K562 (cell line): ENCODE measurements around the gene TECPR2. TPM values are rescaled to one million over a fixed set of nuclear protein-coding genes. Genes with fewer than 3 reads are reported as not detected.

Experiments used
- ATAC-seq: fragments of 200-7000 bp; cut with Tn5 transposase; 3 replicates; pipeline ENCODE4 v1.9.1; 2020; ENCODE audit warnings: moderate library complexity
- BruUV-seq: library from RNA; stranded (reverse); fragments of 400-500 nt; replicated peaks from 2 replicates; lab custom pipeline; 2021; lab: Mats Ljungman, UMichigan
- CTCF ChIA-PET: fragments of 300-600 bp; formaldehyde crosslinking; extraction: SDS; loops from one replicate; lab custom pipeline; 2021; ENCODE audit warnings: low intra/inter-chr PET ratio; lab: Yijun Ruan, JAX
- POLR2A ChIA-PET: fragments of 300-600, 350-650 bp; sonication (Branson Sonifier 250); formaldehyde crosslinking; extraction: SDS; loops from one replicate; lab custom pipeline; 2021; ENCODE audit warnings: antibody characterized with exemption, inconsistent platforms; lab: Yijun Ruan, JAX
- DNase-seq, 4 experiments: peaks; one replicate each; pipeline versions ENCODE4 v3.0.0 to v3.0.0-alpha.2; 2011 to 2018; ENCODE audit warnings: low spot score in 3 of 4, mixed read lengths in 3 of 4; ENCODE audit errors: extremely low read depth in 1 of 4
- FAIRE-seq: peaks from 2 replicates; lab custom pipeline; 2011; peaks lifted over from hg19 to GRCh38; lab: Jason Lieb, UNC
- H2AFZ ChIP-seq: 2 replicates; pipeline ENCODE4 v1.6.0; 2011; ENCODE audit warnings: low read depth, low read length, control low read depth, inconsistent platforms
- H3K27ac ChIP-seq: fragments of 200-600 bp; 3 replicates; pipeline ENCODE4 v1.8.0; 2011; ENCODE audit warnings: low read depth, mild to moderate bottlenecking, control low read depth, inconsistent platforms, low read length, moderate library complexity, mixed read lengths; ENCODE audit errors: extremely low read depth
- H3K27me3 ChIP-seq, 2 experiments: fragments of 300-600 bp in 1 of 2; 2 replicates in 1 of 2; 3 replicates in 1 of 2; pipeline versions ENCODE4 v1.6.0 to v1.8.0; 2011; ENCODE audit warnings: inconsistent platforms in 2 of 2, low read length in 2 of 2, mild to moderate bottlenecking in 1 of 2, mixed read lengths in 1 of 2, moderate library complexity in 1 of 2; ENCODE audit not compliant: control insufficient read depth in 2 of 2, insufficient read depth in 2 of 2
- H3K36me3 ChIP-seq: fragments of 300-600 bp; 3 replicates; pipeline ENCODE4 v1.8.0; 2011; ENCODE audit warnings: mild to moderate bottlenecking, low read length, inconsistent platforms; ENCODE audit not compliant: control insufficient read depth, insufficient read depth
- H3K4me1 ChIP-seq, 2 experiments: fragments of 200-600 bp in 1 of 2; replicated peaks in 1 of 2; 2 replicates in 1 of 2; 3 replicates in 1 of 2; pipeline versions ENCODE4 v1.5.1 to v1.8.0; 2011; ENCODE audit warnings: inconsistent platforms in 2 of 2, low read length in 2 of 2, mild to moderate bottlenecking in 1 of 2, mixed read lengths in 1 of 2, moderate library complexity in 1 of 2; ENCODE audit not compliant: control insufficient read depth in 2 of 2, insufficient read depth in 2 of 2
- H3K4me2 ChIP-seq: 2 replicates; pipeline ENCODE4 v1.6.1; 2011; ENCODE audit warnings: low read length, control low read depth, inconsistent platforms, mixed read lengths; ENCODE audit not compliant: insufficient read depth
- H3K4me3 ChIP-seq: fragments of 200-600 bp; sonication (generic), shearing (Covaris generic); 2 replicates; pipeline ENCODE4 v1.5.1; 2016; ENCODE audit warnings: control low read depth, inconsistent platforms
- H3K79me2 ChIP-seq: fragments of 200-600 bp; 3 replicates; pipeline ENCODE4 v1.8.0; 2011; ENCODE audit warnings: low read length, inconsistent platforms; ENCODE audit not compliant: control insufficient read depth, insufficient read depth
- H3K9ac ChIP-seq, 2 experiments: 2 replicates each; pipeline versions ENCODE4 v1.6.0 to v1.6.1; 2011; ENCODE audit warnings: low read depth in 2 of 2, low read length in 2 of 2, control low read depth in 1 of 2, inconsistent platforms in 1 of 2, mild to moderate bottlenecking in 1 of 2, mixed read lengths in 1 of 2; ENCODE audit not compliant: insufficient read depth in 1 of 2
- H3K9me1 ChIP-seq: one replicate; pipeline ENCODE4 v1.6.0; 2011; ENCODE audit warnings: inconsistent platforms, mild to moderate bottlenecking, low read length, moderate library complexity; ENCODE audit not compliant: control insufficient read depth, insufficient read depth
- H3K9me3 ChIP-seq: replicated peaks from 2 replicates; pipeline ENCODE4 v1.5.1; 2011; ENCODE audit warnings: low read depth, low read length, inconsistent platforms; ENCODE audit not compliant: control insufficient read depth, insufficient read depth
- H4K20me1 ChIP-seq: replicated peaks from 2 replicates; pipeline ENCODE4 v1.6.1; 2011; ENCODE audit warnings: low read length, inconsistent platforms, mixed read lengths; ENCODE audit not compliant: control insufficient read depth, insufficient read depth
- ATF7 ChIP-seq: fragments of 450-650 bp; IDR thresholded peaks from 2 replicates; pipeline ENCODE4 v1.7.1; 2014; ENCODE audit warnings: mild to moderate bottlenecking, moderate library complexity
- BMI1 ChIP-seq: fragments of 150-350 bp; IDR thresholded peaks from 2 replicates; pipeline ENCODE4 v1.6.1; 2014; ENCODE audit warnings: low read length
- CAMTA2 ChIP-seq: fragments of 250-450 bp; sonication (Bioruptor Pico); conservative IDR thresholded peaks from 2 replicates; pipeline ENCODE4 v1.5.1; 2022
- COPS2 ChIP-seq: fragments of 450-650 bp; conservative IDR thresholded peaks from 2 replicates; pipeline ENCODE4 v1.6.1; 2016; ENCODE audit warnings: mild to moderate bottlenecking, moderate library complexity
- JUND ChIP-seq, 2 experiments: IDR thresholded peaks; 2 replicates in 1 of 2; 3 replicates in 1 of 2; pipeline ENCODE4 v1.6.1; 2011; ENCODE audit warnings: borderline replicate concordance in 2 of 2, low read depth in 2 of 2, low read length in 2 of 2, improper control_type of control experiment in 1 of 2, missing biosample characterization in 1 of 2, missing genetic modification characterization in 1 of 2, missing genetic modification reagents in 1 of 2
- LARP7 ChIP-seq: fragments of 450-650 bp; IDR thresholded peaks from 2 replicates; pipeline ENCODE4 v1.6.1; 2016
- MXD1 ChIP-seq: fragments of 250-450 bp; sonication (Bioruptor Pico); IDR thresholded peaks from 2 replicates; pipeline ENCODE4 v1.8.0; 2021; ENCODE audit warnings: borderline replicate concordance, mild to moderate bottlenecking, moderate library complexity; ENCODE audit not compliant: poor library complexity, severe bottlenecking
- TFAP4 ChIP-seq: sonication (generic); formaldehyde crosslinking; IDR thresholded peaks from 2 replicates; pipeline ENCODE4 v1.8.0; 2022; ENCODE audit warnings: missing genetic modification reagents, mild to moderate bottlenecking, moderate library complexity, borderline replicate concordance
- ZBTB1 ChIP-seq: sonication (generic); formaldehyde crosslinking; IDR thresholded peaks from 2 replicates; pipeline ENCODE4 v1.8.1; 2023; ENCODE audit warnings: missing genetic modification reagents, low read depth, mild to moderate bottlenecking, borderline replicate concordance
- ZBTB5 ChIP-seq: fragments of 450-650 bp; IDR thresholded peaks from 2 replicates; pipeline ENCODE4 v1.6.1; 2017; ENCODE audit warnings: antibody characterized with exemption
- ZEB2 ChIP-seq: fragments of 450-650 bp; IDR thresholded peaks from 2 replicates; pipeline ENCODE4 v1.6.1; 2016
- ZFP91 ChIP-seq: sonication (generic); formaldehyde crosslinking; IDR thresholded peaks from 2 replicates; pipeline ENCODE4 v1.8.0; 2022; ENCODE audit warnings: mild to moderate bottlenecking, missing genetic modification reagents
- ZKSCAN8 ChIP-seq: fragments of 200-800 bp; sonication (Bioruptor generic); IDR thresholded peaks from 2 replicates; pipeline ENCODE4 v1.6.1; 2016; ENCODE audit warnings: missing genetic modification characterization, missing compliant biosample characterization
- ZNF518B ChIP-seq: fragments of 250-450 bp; sonication (Bioruptor Pico); IDR thresholded peaks from 2 replicates; pipeline ENCODE4 v1.5.0; 2021; ENCODE audit warnings: mild to moderate bottlenecking, moderate library complexity
- WGBS: fragments of 100-300 bp; shearing (Covaris generic); methylation state at CpG from one replicate; pipeline ENCODE4 v1.1.6; 2016; ENCODE audit warnings: low coverage, mixed read lengths; ENCODE audit not compliant: insufficient coverage; ENCODE audit errors: missing lambda C conversion rate; 5-methylcytosine and 5-hydroxymethylcytosine counted together
- in situ Hi-C: fragments of 300-500 bp; cut with MboI; formaldehyde crosslinking; loops from 4 replicates; pipeline ENCODE4 v1.15.0; 2018; ENCODE audit warnings: inconsistent platforms, mixed read lengths
- intact Hi-C: fragments of 100-400 bp; cut with micrococcal nuclease; formaldehyde crosslinking; loops from 2 replicates; pipeline ENCODE4 v1.14.2; 2022
- polyA plus RNA-seq, 8 experiments: library from polyadenylated mRNA; depleted of rRNA in 4 of 8; stranded (reverse) in 5 of 8; unstranded in 3 of 8; fragments of >200 nt; fragmentation: Nextera tagmentation in 2 of 8; fragmentation: Illumina TruSeq in 1 of 8; extraction: Ambion mirVana in 2 of 8; extraction: Trizol in 1 of 8; gene quantifications; 2 replicates each; pipeline versions ENCODE4 v1.2.1 to v1.2.3, GENCODE V29; 2011 to 2014; ENCODE audit warnings: inconsistent platforms in 1 of 8, missing spikeins in 1 of 8
- total RNA-seq, 7 experiments: library from RNA; depleted of rRNA in 6 of 7; stranded (reverse); fragments of >200 nt in 6 of 7; fragmentation: Illumina TruSeq in 2 of 7; extraction: Trizol in 2 of 7; gene quantifications; 2 replicates each; pipeline versions ENCODE4 v1.2.1 to v1.2.3, GENCODE V29; 2011 to 2021; ENCODE audit warnings: low replicate concordance in 1 of 7

TECPR2 gene
- total and polyA plus RNA-seq, 9 of the 15 experiments (the other 6 are each of a cell fraction or from before 2014, with no cell fraction given) = 0.04 to 3.0 (median 0.83) TPM

- Histone ChIP-seq H3K4me1 (peaks cover 22 to 73% of the 10 kb centered on the region in 2 experiments), H3K27ac (no peak overlapping the region), H3K4me3 (no peak overlapping the region), H3K79me2 (no peaks in the 10 kb centered on the region), H2AFZ (no peak overlapping the region; the same call in 1 of the 2 replicates), H3K9me3 (no peaks in the 10 kb centered on the region), H3K9ac (peak overlapping the region in 1 of 2 experiments; percentile 74; a peak in 1 of 4 replicates), H3K27me3 (no peaks in the 10 kb centered on the region), H3K36me3 (no peaks in the 10 kb centered on the region), H4K20me1 (no peaks in the 10 kb centered on the region), H3K4me2 (no peak overlapping the region), H3K9me1 (no peaks in the 10 kb centered on the region)
- POLR2A ChIA-PET = interaction anchor here (0.6 kb wide), 1 partner anchor 54 kb away, joined by 3 read pairs; no protein-coding TSS in a partner anchor
- in situ Hi-C loops = no loop called here
- FAIRE-seq (no peak), DNase-seq (no peak), ATAC-seq (peak; percentile 26; the same call in 2 of the 3 replicates)
- CTCF ChIA-PET = no interaction called here
- no TSS peak for BruUV-seq
- 65% methylated on average over 7 of the region's 10 CpGs for WGBS
- intact Hi-C loops = no loop called here
- TF ChIP-seq ZEB2 = no peak
- TF ChIP-seq ZBTB5 = no peak
- peak; percentile 64; the same call in 1 of the 2 replicates for TF ChIP-seq TFAP4 (CRISPR knock-in tag)
- TF ChIP-seq JUND (IDR thresholded peaks at IDR 0.05; ENCODE audit: borderline replicate concordance, low read depth, low read length) = no peak
- TF ChIP-seq JUND (tag; IDR thresholded peaks at IDR 0.05; ENCODE audit: borderline replicate concordance, low read depth, low read length) = no peak
- TF ChIP-seq ATF7 = no peak
- TF ChIP-seq CAMTA2 = no peak
- no peak for TF ChIP-seq BMI1
- no peak for TF ChIP-seq COPS2
- no peak for TF ChIP-seq MXD1 (CRISPR knock-in tag)
- no peak for TF ChIP-seq ZBTB1
- no peak for TF ChIP-seq ZNF518B (CRISPR knock-in tag)
- TF ChIP-seq ZKSCAN8 (CRISPR knock-in tag) = no peak
- no peak for TF ChIP-seq LARP7
- TF ChIP-seq ZFP91 (CRISPR knock-in tag) = no peak
Measured at GRCh38 chr14:102541771-102542170, 179.0 kb downstream of the TECPR2 start.
